ENCODE data around the gene TXNDC12. TPM values are rescaled to one million over a fixed set of nuclear protein-coding genes. Genes with fewer than 3 reads are reported as not detected.
A peak's percentile ranks its signal among the peaks of the same experiment; 100 is the strongest.
"Not testable (repeated sequence)": the region's sequence is repeated elsewhere in the genome, so short reads cannot be mapped to it uniquely, and the experiment has no call there.

The TXNDC12 gene
- total RNA-seq, 1 donor from 2014 or later = 55.5 TPM

DNA sequence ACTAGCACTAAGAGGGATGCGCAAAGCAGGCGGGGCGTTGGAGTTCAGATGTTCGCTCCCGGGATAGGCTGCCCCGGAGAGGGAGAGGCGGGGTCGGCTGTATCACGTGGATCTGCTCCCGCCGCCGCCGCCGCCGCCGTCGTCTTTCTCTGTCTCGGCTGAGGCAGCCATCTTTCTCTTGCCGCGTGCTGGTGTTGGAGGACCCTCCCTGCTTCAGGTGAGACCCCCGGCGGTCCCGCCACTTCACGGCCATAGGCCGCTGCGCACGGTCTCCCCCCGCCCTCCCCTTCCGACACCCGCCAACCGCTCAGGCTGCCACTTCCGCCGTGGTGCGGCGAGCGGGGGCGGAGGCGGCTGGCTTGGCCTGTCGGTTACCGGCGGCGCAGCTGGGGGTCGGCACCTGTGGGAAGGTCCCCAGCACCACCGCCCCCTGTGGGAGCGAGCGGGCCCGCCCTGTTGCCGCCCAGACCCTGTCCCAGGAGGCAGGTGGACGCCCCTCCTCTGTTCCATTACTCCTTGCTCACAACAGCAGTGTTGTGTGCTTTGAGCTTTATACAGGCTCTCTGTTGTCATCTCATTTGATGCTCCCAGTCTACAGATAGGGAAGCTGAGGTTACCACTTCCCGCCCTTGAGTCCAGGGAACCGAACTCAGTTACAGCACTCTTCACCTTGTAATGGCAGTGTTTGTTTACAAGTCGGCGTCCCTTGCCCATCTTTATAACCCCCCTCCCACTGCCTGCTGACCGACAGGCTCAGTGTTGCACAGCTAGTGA, 1.4 kb upstream of the TXNDC12 start, which contains the start of gene BTF3L4:
Gene BTF3L4 (plus strand): TSS at position 133 of the 774 bp plus-strand sequence. CDS start 3,553 bp downstream, outside the sequence.
- intact Hi-C loops (cut with DNase I) = no loop called here
- no peaks in the 10 kb centered on the region for H3K9me3 ChIP-seq
- H3K36me3 ChIP-seq = peaks cover 22% of the 10 kb centered on the region
- H3K4me3 ChIP-seq = peak within 1 kb of the TSS; percentile 92
- no peaks in the 10 kb centered on the region for H3K27me3 ChIP-seq (ENCODE audit: low read depth)
- peak within 1 kb of the TSS; percentile 92 for H3K27ac ChIP-seq
- TF ChIP-seq CTCF (IDR thresholded peaks at IDR 0.05) = no peak
- DNase-seq = peak; percentile 98
- peak; percentile 98 for ATAC-seq
- peaks cover 47% of the 10 kb centered on the region for H3K4me1 ChIP-seq

DNA sequence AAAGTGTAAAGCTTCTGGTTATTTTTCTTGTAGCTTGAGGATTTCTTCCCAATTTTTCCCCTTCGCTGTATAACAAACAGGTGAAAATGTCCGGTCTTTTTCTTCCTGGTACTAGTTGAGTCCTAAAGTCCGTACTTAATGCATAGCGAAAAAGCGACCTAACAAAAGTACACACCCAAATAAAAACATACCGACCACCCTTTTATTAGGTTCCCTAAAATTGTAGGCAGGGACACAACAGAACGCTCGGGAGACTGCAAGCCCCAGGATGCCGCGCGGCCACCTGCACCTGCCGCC, 823 bp upstream of the TXNDC12 start:
- intact Hi-C loops (cut with DNase I) = no loop called here
- Histone ChIP-seq H3K9me3 (no peaks in the 10 kb centered on the region), H3K27ac (peak overlapping the region; percentile 92), H3K4me1 (peaks cover 47% of the 10 kb centered on the region), H3K4me3 (peak overlapping the region; percentile 92), H3K36me3 (peaks cover 20% of the 10 kb centered on the region), H3K27me3 (ENCODE audit: low read depth) (no peaks in the 10 kb centered on the region)
- TF ChIP-seq CTCF (IDR thresholded peaks at IDR 0.05) = no peak
- DNase-seq = no peak
- no peak for ATAC-seq

- intact Hi-C loops (cut with DNase I) = no loop called here
- peak overlapping the region; percentile 92 for H3K27ac ChIP-seq
Measured at GRCh38 chr1:52054496-52055065, 410 bp downstream of the TXNDC12 start.

DNA sequence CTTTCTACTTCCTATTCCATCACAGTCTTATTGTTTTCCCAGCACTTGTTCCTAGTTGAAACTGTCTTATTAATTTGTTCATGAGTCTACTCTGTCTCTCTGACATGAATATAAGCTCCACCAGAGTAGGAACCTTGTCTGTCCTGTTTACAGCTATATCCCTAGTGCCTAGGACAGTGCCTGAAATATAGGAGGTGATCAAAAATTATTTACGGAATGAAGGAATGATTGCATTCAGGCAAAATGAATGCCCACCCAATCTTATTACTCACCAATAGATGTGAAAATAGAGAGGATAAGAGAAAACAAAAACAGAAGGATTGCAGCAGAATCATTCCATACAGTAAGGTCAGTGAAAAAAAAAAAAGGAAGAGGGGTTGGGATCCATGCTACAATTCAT, 1.1 kb downstream of the TXNDC12 start:
- no peak for DNase-seq
- intact Hi-C loops (cut with DNase I) = no loop called here
- Histone ChIP-seq H3K36me3 (peaks cover 9% of the 10 kb centered on the region), H3K27me3 (ENCODE audit: low read depth) (no peaks in the 10 kb centered on the region), H3K9me3 (no peaks in the 10 kb centered on the region), H3K4me3 (peak overlapping the region; percentile 92), H3K4me1 (peaks cover 34% of the 10 kb centered on the region), H3K27ac (no peak overlapping the region)
- ATAC-seq = no peak
- no peak for TF ChIP-seq CTCF (IDR thresholded peaks at IDR 0.05)

More at GRCh38 chr1:52054496-52055065, 410 bp downstream of the TXNDC12 start:
- Histone ChIP-seq H3K4me3 (peak overlapping the region; percentile 92), H3K4me1 (peaks cover 42% of the 10 kb centered on the region), H3K36me3 (peaks cover 9% of the 10 kb centered on the region), H3K27me3 (ENCODE audit: low read depth) (no peaks in the 10 kb centered on the region), H3K9me3 (no peaks in the 10 kb centered on the region)
- DNase-seq = no peak
- TF ChIP-seq CTCF (IDR thresholded peaks at IDR 0.05) = no peak
- no peak for ATAC-seq

GRCh38 chr1:52049337-52049736, 5.7 kb downstream of the TXNDC12 start:
- DNase-seq; H3K27me3 ChIP-seq (ENCODE audit: low read depth); intact Hi-C loops (cut with DNase I); H3K27ac ChIP-seq; H3K4me1 ChIP-seq; H3K36me3 ChIP-seq; H3K9me3 ChIP-seq; ATAC-seq; H3K4me3 ChIP-seq: not testable (repeated sequence)

DNA sequence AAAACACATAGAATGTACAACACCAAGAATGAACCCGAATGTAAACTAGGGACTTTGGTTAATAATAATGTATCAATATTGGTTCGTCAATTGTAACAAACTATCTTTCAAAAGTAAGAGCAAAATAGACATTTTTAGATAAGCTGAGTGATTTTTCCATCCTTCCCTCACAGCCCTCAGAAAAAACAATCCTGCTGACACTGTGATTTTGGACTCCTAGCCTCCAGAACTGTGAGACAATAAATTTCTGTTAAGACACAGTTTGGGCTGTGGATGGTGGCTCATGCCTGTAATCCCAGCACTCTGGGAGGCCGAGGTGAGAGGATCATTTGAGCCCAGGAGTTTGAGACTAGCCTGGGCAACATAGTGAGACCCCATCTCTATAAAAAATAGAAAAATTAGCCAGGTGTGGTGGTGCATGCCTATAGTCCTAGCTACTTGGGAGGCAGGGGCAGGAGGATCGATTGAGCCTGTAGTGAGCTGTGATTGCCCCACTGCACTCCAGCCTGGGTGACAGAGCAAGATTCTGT, 9.3 kb downstream of the TXNDC12 start:
- H3K27me3 ChIP-seq (ENCODE audit: low read depth); H3K27ac ChIP-seq; H3K4me3 ChIP-seq; H3K9me3 ChIP-seq; H3K4me1 ChIP-seq; H3K36me3 ChIP-seq; intact Hi-C loops (cut with DNase I); DNase-seq; ATAC-seq: not testable (repeated sequence)
